NCI-H2227 treated with DMSO at 0.1 percent for 48 hours (cell line): ENCODE results near the gene CHMP3.
"Not testable (repeated sequence)": the region's sequence is repeated elsewhere in the genome, so short reads cannot be mapped to it uniquely, and the experiment has no call there.

Experiments used
- DNase-seq: peaks from one replicate; lab custom pipeline; 2025; lab: John Stamatoyannopoulos, UW

Gene CHMP3

GRCh38 chr2:86549440-86549839 is 13.8 kb downstream of the CHMP3 start:
- not testable (repeated sequence) for DNase-seq

- DNase-seq, result not testable (repeated sequence)
Measured at GRCh38 chr2:86548913-86549396, 14.3 kb downstream of the CHMP3 start.

DNA sequence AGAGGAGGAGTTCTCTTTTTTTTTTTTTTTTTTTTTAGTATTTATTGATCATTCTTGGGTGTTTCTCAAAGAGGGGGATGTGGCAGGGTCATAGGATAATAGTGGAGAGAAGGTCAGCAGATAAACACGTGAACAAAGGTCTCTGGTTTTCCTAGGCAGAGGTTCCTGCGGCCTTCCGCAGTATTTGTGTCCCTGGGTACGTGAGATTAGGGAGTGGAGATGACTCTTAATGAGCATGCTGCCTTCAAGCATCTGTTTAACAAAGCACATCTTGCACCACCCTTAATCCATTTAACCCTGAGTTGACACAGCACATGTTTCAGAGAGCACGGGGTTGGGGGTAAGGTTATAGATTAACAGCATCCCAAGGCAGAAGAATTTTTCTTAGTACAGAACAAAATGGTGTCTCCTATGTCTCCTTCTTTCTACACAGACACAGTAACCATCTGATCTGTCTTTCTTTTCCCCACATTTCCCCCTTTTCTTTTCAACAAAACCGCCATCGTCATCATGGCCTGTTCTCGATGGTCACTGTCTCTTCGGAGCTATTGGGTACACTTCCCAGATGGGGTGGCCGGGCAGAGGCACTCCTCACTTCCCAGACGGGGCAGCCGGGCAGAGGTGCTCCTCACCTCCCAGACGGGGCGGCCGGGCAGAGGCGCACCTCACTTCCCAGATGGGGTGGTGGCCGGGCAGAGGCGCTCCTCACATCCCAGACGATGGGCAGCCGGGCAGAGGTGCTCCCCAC is 14.9 kb downstream of the CHMP3 start:
- DNase-seq, result not testable (repeated sequence)

DNA sequence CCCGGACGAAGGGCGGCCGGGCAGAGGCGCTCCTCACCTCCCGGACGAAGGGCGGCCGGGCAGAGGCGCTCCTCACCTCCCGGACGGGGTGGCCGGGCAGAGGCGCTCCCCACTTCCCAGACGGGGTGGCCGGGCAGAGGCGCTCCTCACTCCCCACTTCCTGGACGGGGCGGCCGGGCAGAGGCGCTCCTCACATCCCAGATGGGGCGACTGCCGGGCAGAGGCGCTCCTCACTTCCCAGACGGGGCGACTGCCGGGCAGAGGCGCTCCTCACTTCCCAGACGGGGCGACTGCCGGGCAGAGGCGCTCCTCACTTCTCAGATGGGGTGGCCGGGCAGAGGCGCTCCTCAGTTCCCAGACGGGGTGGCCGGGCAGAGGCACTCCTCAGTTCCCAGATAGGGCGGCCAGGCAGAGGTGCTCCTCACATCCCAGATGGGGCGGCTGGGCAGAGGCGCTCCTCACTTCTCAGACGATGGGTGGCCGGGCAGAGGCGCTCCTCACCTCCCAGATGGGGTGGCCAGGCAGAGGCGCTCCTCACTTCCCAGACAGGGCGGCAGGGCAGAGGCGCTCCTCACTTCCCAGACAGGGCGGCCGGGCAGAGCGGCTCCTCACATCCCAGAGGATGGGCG is 17.8 kb downstream of the CHMP3 start:
- not testable (repeated sequence) for DNase-seq

GRCh38 chr2:86544278-86545099 is 18.8 kb downstream of the CHMP3 start:
- DNase-seq, result not testable (repeated sequence)

- no peak for DNase-seq
Measured at GRCh38 chr2:86543793-86544192, 19.4 kb downstream of the CHMP3 start.

GRCh38 chr2:86543335-86543734 is 19.9 kb downstream of the CHMP3 start:
- DNase-seq, result no peak

DNA sequence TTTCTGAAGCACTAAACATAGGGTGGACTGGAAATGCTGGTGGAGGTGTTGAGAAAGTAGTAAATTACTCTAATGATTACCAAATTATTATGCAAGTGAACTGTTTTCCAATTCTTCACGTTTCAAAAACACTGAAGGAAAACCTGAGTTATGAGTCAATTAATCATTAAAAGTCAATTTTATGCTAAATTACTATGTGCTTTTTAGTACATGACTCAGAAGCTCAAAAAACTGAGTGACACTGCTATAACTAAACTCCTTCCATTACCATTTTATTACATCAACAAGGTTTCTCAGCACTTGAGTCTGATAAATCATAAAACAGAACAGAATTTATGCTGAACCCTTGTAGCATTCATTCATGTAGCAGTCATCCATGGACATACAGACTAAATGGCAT is 20.4 kb downstream of the CHMP3 start:
- DNase-seq, result no peak

DNA sequence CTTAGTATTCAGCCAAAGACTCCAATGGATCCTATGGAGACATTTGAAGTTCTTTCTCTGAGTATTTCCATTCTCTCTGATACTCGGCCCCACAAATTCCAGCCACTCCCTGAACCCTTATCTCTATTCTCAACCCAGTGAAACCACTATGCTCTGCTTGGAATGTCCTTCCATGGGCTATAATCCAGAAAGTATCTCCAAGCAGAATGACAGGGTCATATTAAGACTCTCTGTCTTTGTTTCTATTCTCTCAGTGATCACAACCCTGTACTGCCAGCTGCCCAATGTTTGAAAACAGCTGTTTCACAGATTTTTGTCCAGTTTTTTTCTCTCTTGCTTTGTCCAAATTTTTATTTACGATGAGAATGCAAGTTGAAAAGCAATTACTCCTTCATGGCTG is 21.9 kb downstream of the CHMP3 start:
- no peak for DNase-seq

DNA sequence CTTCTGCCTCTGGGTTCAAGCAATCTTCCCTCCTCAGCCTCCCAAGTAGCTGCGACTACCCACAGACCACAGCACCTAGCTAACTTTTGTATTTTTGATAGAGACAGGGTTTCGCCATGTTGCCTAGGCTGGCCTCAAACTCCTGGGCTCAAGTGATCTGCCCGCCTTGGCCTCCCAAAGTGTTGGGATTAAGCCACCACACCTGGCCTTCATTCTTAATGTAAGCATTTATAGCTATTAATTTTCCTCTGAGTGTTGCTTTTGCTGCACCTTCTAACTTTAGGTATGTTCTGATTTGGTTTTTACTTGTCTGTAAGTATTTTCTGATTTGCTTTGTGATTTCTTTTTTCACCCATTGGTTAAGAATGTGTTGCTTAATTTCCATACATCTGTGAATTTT is 29.7 kb downstream of the CHMP3 start:
- no peak for DNase-seq

GRCh38 chr2:86525421-86526340 is 37.6 kb downstream of the CHMP3 start:
- no peak for DNase-seq

DNA sequence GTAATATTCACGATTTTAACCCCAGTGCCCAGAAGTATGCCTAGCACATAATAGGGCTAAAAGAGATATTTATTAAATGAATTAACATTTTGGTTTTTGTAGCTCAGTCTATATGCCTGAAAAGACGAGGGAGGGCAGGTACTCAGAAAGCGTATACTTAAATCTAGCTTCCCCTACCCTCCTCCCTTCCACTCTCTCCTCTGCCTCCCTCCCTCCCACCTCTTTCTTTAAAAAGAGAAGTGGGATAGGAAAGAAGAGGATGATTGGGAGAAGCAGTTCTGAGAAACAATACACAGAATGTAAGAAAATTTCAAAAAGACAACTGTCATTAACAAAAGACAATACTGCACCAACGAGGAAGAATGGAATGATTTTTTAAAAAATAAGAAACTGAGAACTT is 39.8 kb downstream of the CHMP3 start:
- DNase-seq, result no peak

DNA sequence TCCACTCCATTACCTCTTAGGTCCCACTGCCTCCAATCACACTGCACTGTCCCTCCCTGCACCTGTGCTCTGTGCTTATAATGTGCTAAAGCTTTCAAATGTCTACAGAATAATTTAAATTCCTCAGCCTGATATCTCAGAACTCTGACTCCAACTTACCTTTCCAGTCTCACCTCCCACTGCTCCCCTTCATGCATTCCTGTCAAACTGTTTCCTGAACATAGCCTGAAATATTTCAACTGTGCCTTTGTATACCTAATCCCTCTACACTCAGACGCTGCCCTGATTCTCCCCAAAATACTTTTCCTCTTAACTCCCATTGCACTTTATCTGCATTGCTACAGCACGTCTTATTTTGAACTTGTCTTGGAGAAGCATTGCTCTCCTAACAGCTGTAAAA is 40.5 kb downstream of the CHMP3 start:
- DNase-seq, result no peak

DNA sequence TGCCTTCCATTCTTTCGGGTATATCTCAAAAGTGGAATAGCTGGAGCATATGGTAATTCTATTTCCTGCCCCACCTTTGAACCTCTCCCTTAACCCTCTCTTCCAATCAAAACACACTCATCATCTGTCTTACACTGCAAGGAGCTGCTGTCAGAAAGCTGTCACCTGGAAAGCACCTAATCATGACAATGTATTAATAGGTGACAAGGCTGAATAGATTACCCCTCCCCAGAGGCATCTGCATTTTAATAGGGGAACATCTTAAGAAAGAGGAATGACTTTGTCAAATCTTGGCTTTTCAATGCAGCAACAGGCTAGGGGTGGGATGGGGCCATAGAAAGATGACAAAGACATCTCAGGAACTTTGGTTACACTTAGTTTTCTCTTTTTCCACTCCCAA is 41.3 kb downstream of the CHMP3 start:
- DNase-seq, result no peak

DNA sequence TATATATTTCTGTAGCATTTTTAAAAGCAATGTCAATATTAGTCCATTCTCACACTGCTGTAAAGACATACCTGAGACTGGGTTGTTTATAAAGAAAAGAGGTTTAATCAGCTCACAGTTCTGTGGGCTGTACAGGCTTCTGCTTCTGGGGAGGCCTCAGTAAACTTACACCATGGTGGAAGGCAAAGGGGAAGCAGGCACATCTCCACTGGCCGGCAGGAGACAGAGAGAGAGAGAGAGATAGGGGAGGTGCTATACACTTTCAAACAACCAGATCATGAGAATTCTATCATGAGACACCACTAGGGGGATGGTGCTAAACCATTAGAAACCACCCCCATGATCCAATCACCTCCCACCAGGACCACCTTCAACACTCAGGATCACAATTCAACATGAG is 43.1 kb downstream of the CHMP3 start:
- no peak for DNase-seq

DNA sequence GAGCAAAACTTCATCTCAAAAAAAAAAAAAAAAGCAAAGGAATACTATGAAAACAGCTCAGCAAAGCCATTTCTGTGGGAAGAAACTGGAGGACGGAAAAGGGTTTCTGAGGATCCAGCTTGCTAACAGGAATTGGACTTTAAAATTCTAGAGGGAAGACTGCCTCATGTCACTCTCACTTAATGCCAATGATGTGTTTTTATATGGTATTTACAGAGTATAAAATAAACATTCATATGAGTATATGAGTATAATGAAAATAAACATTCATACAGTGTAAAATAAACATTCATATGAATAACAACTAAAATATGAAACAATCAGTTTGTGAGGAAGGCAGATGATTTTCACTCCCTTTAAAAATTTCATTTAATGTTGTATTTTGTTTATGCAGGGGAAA is 43.9 kb downstream of the CHMP3 start:
- no peak for DNase-seq

GRCh38 chr2:86518481-86518880 is 44.8 kb downstream of the CHMP3 start:
- no peak for DNase-seq

DNA sequence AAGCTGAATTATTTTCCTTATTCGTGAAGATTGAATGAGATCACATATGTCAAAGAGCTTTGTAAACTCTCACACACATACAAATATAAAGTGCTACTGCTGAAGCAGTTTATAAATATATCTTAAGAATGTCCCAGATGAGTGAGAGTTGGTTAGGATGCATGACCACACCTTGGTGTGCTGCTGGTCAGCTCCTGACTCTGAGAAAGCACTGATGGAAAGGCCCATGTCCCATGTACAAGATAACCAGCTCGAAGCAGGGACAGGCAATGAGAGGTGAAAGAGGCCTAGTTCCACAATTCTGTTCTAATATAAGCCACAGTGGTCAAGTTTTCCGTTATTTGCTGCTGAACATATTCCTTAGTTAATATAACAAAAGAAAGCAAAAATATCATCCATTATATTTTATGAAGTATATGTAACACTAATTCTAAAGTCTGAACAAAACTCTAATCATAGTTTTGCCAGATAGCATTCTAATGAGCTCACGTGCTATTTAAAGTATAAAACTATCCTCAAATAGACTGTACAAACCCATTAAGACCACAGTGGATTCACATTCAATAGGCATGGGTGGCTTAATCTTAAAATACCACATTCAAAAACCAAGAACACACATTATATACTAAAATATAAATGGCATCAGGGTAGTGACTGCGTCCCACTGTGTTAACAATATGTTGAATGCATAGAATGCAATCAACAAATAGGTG is 49.1 kb downstream of the CHMP3 start:
- DNase-seq, result no peak

DNA sequence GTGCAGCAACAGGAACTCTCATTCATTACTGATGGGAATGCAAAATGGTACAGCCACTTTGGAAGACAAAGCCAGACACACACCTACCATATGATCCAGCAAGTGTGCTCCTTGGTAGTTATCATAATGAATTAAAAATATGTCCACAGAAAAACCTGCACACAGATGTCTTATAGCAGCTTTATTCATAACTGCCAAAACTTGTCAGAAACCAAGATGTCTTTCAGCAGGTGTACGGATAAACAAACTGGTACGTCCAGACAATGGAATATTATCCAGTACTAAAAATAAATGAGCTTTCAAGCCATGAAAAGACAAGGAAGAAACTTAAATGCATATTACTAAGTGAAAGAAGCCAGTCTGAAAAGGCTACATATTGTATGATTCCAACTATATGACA is 50.4 kb downstream of the CHMP3 start:
- DNase-seq, result no peak

DNA sequence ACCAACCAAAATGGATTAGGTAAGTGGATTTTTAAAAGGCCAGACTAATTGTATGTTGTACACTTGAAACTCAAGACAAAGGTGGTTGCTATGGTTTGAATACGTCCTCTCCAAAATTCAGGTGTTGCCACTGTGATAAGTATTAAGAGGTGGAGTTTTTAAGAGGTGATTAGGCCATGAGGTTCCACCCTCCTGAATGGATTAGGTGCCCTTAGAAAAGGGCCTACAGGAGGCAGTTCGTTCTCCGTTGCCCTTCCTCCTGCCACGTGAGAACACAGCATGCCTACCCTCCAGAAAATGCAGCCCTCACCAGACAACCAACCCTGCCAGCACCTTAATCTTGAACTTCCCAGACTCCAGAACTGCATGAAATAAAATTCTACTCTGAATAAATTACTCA is 51.2 kb downstream of the CHMP3 start:
- DNase-seq, result no peak

DNA sequence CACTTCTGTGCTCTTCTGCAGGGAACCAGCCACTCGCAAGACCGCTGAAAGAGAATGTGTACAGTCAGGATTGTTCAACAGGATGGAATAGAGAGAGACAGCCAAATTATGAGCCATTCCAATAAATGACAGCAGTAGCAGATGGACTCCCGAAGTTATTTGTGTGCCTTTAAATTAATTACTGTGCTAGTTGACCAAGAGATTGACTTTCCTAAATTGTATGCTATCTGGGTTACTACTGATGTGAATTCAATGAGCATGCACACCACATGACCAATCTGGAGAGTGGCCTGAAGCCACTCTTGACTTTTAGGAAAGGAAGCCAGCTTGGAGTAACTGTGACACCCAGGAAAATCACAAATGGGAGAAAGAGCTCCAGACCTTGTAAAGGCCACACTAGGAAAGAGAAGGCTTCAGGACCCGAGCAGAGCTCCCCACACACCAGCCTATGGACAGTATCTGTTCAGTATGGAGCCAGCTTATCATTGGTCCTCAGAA is 52.8 kb downstream of the CHMP3 start:
- DNase-seq, result no peak
